Colon (tissue), 2 donors: ENCODE data around the gene TTYH1.

Source experiments
- FAIRE-seq: peaks from 2 replicates; lab custom pipeline; 2012; peaks lifted over from hg19 to GRCh38; lab: Jason Lieb, UNC
- donor health status: control.
- donor health status: control.

TTYH1 gene

GRCh38 chr19:54392105-54392504 lies 23.2 kb upstream of the TTYH1 start:
- FAIRE-seq: no peak

- FAIRE-seq: no peak
Measured at GRCh38 chr19:54393381-54393780, 21.9 kb upstream of the TTYH1 start.

GRCh38 chr19:54395685-54396084 lies 19.6 kb upstream of the TTYH1 start:
- no peak for FAIRE-seq

GRCh38 chr19:54399189-54399588 lies 16.1 kb upstream of the TTYH1 start:
- no peak for FAIRE-seq

GRCh38 chr19:54400913-54401312 lies 14.4 kb upstream of the TTYH1 start:
- no peak for FAIRE-seq

GRCh38 chr19:54403054-54403453 lies 12.2 kb upstream of the TTYH1 start:
- no peak for FAIRE-seq

GRCh38 chr19:54405628-54406027 lies 9.6 kb upstream of the TTYH1 start:
- FAIRE-seq: no peak

- no peak for FAIRE-seq
Measured at GRCh38 chr19:54407780-54408179, 7.5 kb upstream of the TTYH1 start.

- no peak for FAIRE-seq
Measured at GRCh38 chr19:54408456-54409026, 6.7 kb upstream of the TTYH1 start.

- no peak for FAIRE-seq
Measured at GRCh38 chr19:54411033-54411432, 4.2 kb upstream of the TTYH1 start.

GRCh38 chr19:54412877-54413276 lies 2.4 kb upstream of the TTYH1 start:
- FAIRE-seq: no peak

- no peak for FAIRE-seq
Measured at GRCh38 chr19:54414156-54414555, 1.1 kb upstream of the TTYH1 start.

GRCh38 chr19:54415901-54416673 lies 823 bp downstream of the TTYH1 start:
- FAIRE-seq: no peak

- no peak for FAIRE-seq
Measured at GRCh38 chr19:54416695-54417491, 1.6 kb downstream of the TTYH1 start.

- FAIRE-seq: no peak
Measured at GRCh38 chr19:54418030-54418929, 3.0 kb downstream of the TTYH1 start.

- no peak for FAIRE-seq
Measured at GRCh38 chr19:54418930-54419800, 3.9 kb downstream of the TTYH1 start.

GRCh38 chr19:54420068-54420382 lies 4.8 kb downstream of the TTYH1 start:
- FAIRE-seq: no peak

- no peak for FAIRE-seq
Measured at GRCh38 chr19:54420383-54421168, 5.3 kb downstream of the TTYH1 start.

GRCh38 chr19:54421169-54421516 lies 5.9 kb downstream of the TTYH1 start:
- no peak for FAIRE-seq

- no peak for FAIRE-seq
Measured at GRCh38 chr19:54421521-54421920, 6.3 kb downstream of the TTYH1 start.

GRCh38 chr19:54422136-54422535 lies 6.9 kb downstream of the TTYH1 start:
- no peak for FAIRE-seq
